Measurements from ENCODE around the gene HOPX.
"Not testable (repeated sequence)": the region's sequence is repeated elsewhere in the genome, so short reads cannot be mapped to it uniquely, and the experiment has no call there.

Gene HOPX

GRCh38 chr4:56654238-56654632 lies 26.9 kb downstream of the HOPX start:
- DNase-seq, result no peak

GRCh38 chr4:56653461-56654237 lies 27.4 kb downstream of the HOPX start:
- DNase-seq, result peak in 2 of 5 experiments; percentile 22 to 63

GRCh38 chr4:56652196-56652595 lies 28.9 kb downstream of the HOPX start:
- no peak for DNase-seq

GRCh38 chr4:56651056-56651350 lies 30.1 kb downstream of the HOPX start:
- peak in 1 of 5 experiments; percentile 16 for DNase-seq

GRCh38 chr4:56650262-56651055 lies 30.6 kb downstream of the HOPX start:
- DNase-seq, result no peak

GRCh38 chr4:56649445-56650261 lies 31.4 kb downstream of the HOPX start:
- DNase-seq, result no peak

GRCh38 chr4:56648824-56649151 lies 32.3 kb downstream of the HOPX start:
- DNase-seq, result no peak

- DNase-seq, result peak in 1 of 5 experiments; percentile 34
Measured at GRCh38 chr4:56648021-56648823, 32.9 kb downstream of the HOPX start.

- DNase-seq, result no peak
Measured at GRCh38 chr4:56646341-56646740, 34.8 kb downstream of the HOPX start.

- no peak for DNase-seq
Measured at GRCh38 chr4:56643596-56643995, 37.5 kb downstream of the HOPX start.

GRCh38 chr4:56641494-56642051 lies 39.5 kb downstream of the HOPX start:
- no peak for DNase-seq

GRCh38 chr4:56640621-56641493 lies 40.2 kb downstream of the HOPX start:
- no peak for DNase-seq

GRCh38 chr4:56637791-56638190 lies 43.3 kb downstream of the HOPX start:
- no peak for DNase-seq

- no peak for DNase-seq
Measured at GRCh38 chr4:56637154-56637553, 43.9 kb downstream of the HOPX start.

- DNase-seq, result not testable (repeated sequence)
Measured at GRCh38 chr4:56634954-56635353, 46.1 kb downstream of the HOPX start.

- no peak for DNase-seq
Measured at GRCh38 chr4:56633486-56633885, 47.6 kb downstream of the HOPX start.

GRCh38 chr4:56630876-56631666 lies 50.0 kb downstream of the HOPX start:
- DNase-seq, result no peak

GRCh38 chr4:56628592-56628991 lies 52.5 kb downstream of the HOPX start:
- no peak for DNase-seq

GRCh38 chr4:56627985-56628384 lies 53.1 kb downstream of the HOPX start:
- no peak for DNase-seq

GRCh38 chr4:56627375-56627774 lies 53.7 kb downstream of the HOPX start:
- no peak for DNase-seq

All from T-helper 2 cell (primary cell).